Adrenal gland (tissue), 5 donors: ENCODE data around the gene GPX1.
"Not testable (repeated sequence)": the region's sequence is repeated elsewhere in the genome, so short reads cannot be mapped to it uniquely, and the experiment has no call there.

Source experiments
- POLR2A ChIP-seq, 2 donors: fragments of 450-650 bp; IDR thresholded peaks; one replicate each; pipeline ENCODE4 v1.6.1; 2017; ENCODE audit warnings: antibody characterized with exemption in 2 of 2, mild to moderate bottlenecking in 2 of 2, moderate library complexity in 1 of 2
- TF ChIP-seq, protein P1 (sequence below), 6 experiments: fragments of 450-650 bp in 4 of 6; fragments of 200-600 bp in 2 of 6; sonication (generic) in 1 of 6; IDR thresholded peaks; 1 replicate in 5 of 6; 2 replicates in 1 of 6; pipeline versions ENCODE4 v1.5.1 to v1.8.0; 2016 to 2021; ENCODE audit warnings: antibody characterized with exemption in 6 of 6, mild to moderate bottlenecking in 2 of 6, moderate library complexity in 1 of 6
- donor health status: DM: no; HTN: no; CAD: no.

DNA sequence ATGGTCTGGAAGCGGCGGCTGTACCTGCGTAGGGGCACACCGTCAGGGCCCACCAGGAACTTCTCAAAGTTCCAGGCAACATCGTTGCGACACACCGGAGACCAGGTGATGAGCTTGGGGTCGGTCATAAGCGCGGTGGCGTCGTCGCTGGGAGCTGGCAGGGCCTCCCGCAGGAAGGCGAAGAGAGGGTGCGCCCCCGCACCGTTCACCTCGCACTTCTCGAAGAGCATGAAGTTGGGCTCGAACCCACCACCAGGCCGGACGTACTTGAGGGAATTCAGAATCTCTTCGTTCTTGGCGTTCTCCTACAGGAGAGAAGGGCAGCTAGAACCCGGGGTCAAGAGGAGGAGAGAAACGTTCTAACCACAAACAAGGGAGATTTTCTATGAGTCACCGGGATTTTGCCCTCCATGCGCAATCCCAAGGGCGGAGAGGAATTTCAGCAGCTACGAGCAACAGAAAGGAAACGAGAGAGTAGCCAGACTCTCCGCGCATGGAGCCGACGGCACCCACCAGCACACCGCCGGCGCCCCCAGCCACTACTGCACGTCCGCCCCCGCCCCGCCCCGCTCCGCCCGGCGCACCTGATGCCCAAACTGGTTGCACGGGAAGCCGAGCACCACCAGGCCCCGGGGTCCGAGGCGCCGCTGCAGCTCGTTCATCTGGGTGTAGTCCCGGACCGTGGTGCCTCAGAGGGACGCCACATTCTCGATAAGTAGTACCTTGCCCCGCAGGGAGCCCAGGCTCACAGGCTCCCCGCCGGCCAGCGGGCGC is 523 bp downstream of the GPX1 start:
- TF ChIP-seq, protein P1, sequence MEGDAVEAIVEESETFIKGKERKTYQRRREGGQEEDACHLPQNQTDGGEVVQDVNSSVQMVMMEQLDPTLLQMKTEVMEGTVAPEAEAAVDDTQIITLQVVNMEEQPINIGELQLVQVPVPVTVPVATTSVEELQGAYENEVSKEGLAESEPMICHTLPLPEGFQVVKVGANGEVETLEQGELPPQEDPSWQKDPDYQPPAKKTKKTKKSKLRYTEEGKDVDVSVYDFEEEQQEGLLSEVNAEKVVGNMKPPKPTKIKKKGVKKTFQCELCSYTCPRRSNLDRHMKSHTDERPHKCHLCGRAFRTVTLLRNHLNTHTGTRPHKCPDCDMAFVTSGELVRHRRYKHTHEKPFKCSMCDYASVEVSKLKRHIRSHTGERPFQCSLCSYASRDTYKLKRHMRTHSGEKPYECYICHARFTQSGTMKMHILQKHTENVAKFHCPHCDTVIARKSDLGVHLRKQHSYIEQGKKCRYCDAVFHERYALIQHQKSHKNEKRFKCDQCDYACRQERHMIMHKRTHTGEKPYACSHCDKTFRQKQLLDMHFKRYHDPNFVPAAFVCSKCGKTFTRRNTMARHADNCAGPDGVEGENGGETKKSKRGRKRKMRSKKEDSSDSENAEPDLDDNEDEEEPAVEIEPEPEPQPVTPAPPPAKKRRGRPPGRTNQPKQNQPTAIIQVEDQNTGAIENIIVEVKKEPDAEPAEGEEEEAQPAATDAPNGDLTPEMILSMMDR (IDR thresholded peaks at IDR 0.05), result not testable (repeated sequence)
- TF ChIP-seq POLR2A (IDR thresholded peaks at IDR 0.05), result not testable (repeated sequence)
